HCT116 (cell line): Measurements from ENCODE around the gene SYTL2.

Experiments used
- CTCF ChIP-seq, 3 experiments: fragments of 200-600 bp in 1 of 3; sonication (generic) in 1 of 3; IDR thresholded peaks in 2 of 3; conservative IDR thresholded peaks in 1 of 3; 2 replicates each; pipeline ENCODE4 v1.5.1; 2012 to 2017; ENCODE audit warnings: low read depth in 2 of 3, low read length in 2 of 3, antibody characterized with exemption in 1 of 3, borderline replicate concordance in 1 of 3, control low read depth in 1 of 3, mild to moderate bottlenecking in 1 of 3, mixed read lengths in 1 of 3, mixed run types in 1 of 3, moderate library complexity in 1 of 3; ENCODE audit not compliant: insufficient read depth in 1 of 3
- EZH2phosphoT487 ChIP-seq: fragments of 200-600 bp; IDR thresholded peaks from 2 replicates; pipeline ENCODE4 v1.6.1; 2018; ENCODE audit warnings: antibody characterized with exemption, borderline replicate concordance
- JUND ChIP-seq: IDR thresholded peaks from 2 replicates; pipeline ENCODE4 v1.6.1; 2012
- REST ChIP-seq: IDR thresholded peaks from 2 replicates; pipeline ENCODE4 v1.6.1; 2012; ENCODE audit warnings: low read depth
- ZNF274 ChIP-seq: fragments of 200-500 bp; sonication (Bioruptor generic); IDR thresholded peaks from 2 replicates; pipeline ENCODE4 v1.6.1; 2014; ENCODE audit warnings: mild to moderate bottlenecking, low read depth, low read length, inconsistent platforms

GRCh38 chr11:85705800-85706199 is 105.1 kb downstream of the SYTL2 start:
- no peak for TF ChIP-seq EZH2phosphoT487
- no peak for TF ChIP-seq CTCF (IDR thresholded peaks at IDR 0.05 in 2 of 3, conservative IDR thresholded peaks at IDR 0.05 in 1 of 3; ENCODE audit: borderline replicate concordance in 1 of 3, insufficient read depth in 1 of 3, low read depth in 2 of 3, low read length in 2 of 3)
- TF ChIP-seq JUND, result no peak
- TF ChIP-seq REST, result no peak
- TF ChIP-seq ZNF274, result no peak
